OCI-LY1 (cell line): ENCODE measurements around the gene TBCD.

Experiments used
- CTCF ChIP-seq: fragments of 200-600 bp; sonication (generic), shearing (Covaris generic); IDR thresholded peaks from 2 replicates; pipeline ENCODE4 v1.5.1; 2017; ENCODE audit warnings: mild to moderate bottlenecking, antibody characterized with exemption, low read length, moderate library complexity, mixed read lengths
- EZH2 ChIP-seq: fragments of 200-600 bp; sonication (generic), shearing (Covaris generic); IDR thresholded peaks from 2 replicates; pipeline ENCODE4 v1.8.0; 2017; ENCODE audit warnings: borderline replicate concordance, mixed run types, mild to moderate bottlenecking, antibody characterized with exemption, low read length, moderate library complexity, mixed read lengths

- TF ChIP-seq CTCF, result no peak
- no peak for TF ChIP-seq EZH2
Measured at GRCh38 chr17:82952019-82952418, 200.2 kb downstream of the TBCD start.
